Measurements from ENCODE around the gene PIP4K2A. TPM values are rescaled to one million over a fixed set of nuclear protein-coding genes. Genes with fewer than 3 reads are reported as not detected.

PIP4K2A gene
- total and polyA plus RNA-seq, 2 experiments from 2014 or later, result 39.9 to 40.1 TPM

GRCh38 chr10:22649994-22650393, 64.4 kb downstream of the PIP4K2A start:
- no peak for TF ChIP-seq STAT1 (IDR thresholded peaks at IDR 0.05; ENCODE audit: unreplicated experiment)
- TF ChIP-seq JUNB (IDR thresholded peaks at IDR 0.05; ENCODE audit: unreplicated experiment), result no peak
- no peak for TF ChIP-seq ZNF114 (CRISPR knock-in tag; IDR thresholded peaks at IDR 0.05)
- no peak for TF ChIP-seq CREB1 (CRISPR knock-in tag; IDR thresholded peaks at IDR 0.05; ENCODE audit: low read depth)
- no peak for TF ChIP-seq REST (IDR thresholded peaks at IDR 0.05; ENCODE audit: unreplicated experiment)
- no peak for TF ChIP-seq EZH2 (IDR thresholded peaks at IDR 0.05; ENCODE audit: low read depth, unreplicated experiment)
- TF ChIP-seq ZNF331 (CRISPR knock-in tag; IDR thresholded peaks at IDR 0.05; ENCODE audit: low read depth), result no peak
- TF ChIP-seq, protein P1, sequence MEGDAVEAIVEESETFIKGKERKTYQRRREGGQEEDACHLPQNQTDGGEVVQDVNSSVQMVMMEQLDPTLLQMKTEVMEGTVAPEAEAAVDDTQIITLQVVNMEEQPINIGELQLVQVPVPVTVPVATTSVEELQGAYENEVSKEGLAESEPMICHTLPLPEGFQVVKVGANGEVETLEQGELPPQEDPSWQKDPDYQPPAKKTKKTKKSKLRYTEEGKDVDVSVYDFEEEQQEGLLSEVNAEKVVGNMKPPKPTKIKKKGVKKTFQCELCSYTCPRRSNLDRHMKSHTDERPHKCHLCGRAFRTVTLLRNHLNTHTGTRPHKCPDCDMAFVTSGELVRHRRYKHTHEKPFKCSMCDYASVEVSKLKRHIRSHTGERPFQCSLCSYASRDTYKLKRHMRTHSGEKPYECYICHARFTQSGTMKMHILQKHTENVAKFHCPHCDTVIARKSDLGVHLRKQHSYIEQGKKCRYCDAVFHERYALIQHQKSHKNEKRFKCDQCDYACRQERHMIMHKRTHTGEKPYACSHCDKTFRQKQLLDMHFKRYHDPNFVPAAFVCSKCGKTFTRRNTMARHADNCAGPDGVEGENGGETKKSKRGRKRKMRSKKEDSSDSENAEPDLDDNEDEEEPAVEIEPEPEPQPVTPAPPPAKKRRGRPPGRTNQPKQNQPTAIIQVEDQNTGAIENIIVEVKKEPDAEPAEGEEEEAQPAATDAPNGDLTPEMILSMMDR (conservative IDR thresholded peaks at IDR 0.05; ENCODE audit: low read depth in 2 of 2), result no peak
- no peak for TF ChIP-seq ZNF462 (CRISPR knock-in tag; IDR thresholded peaks at IDR 0.05)
- TF ChIP-seq NANOG (IDR thresholded peaks at IDR 0.05; ENCODE audit: borderline replicate concordance), result no peak
- TF ChIP-seq ETS1 (IDR thresholded peaks at IDR 0.05), result no peak
- TF ChIP-seq POLR2AphosphoS5 (IDR thresholded peaks at IDR 0.05; ENCODE audit: low read depth), result no peak
- no peak for TF ChIP-seq EZH2phosphoT487 (IDR thresholded peaks at IDR 0.05; ENCODE audit: unreplicated experiment)
- no peak for DNase-seq (ENCODE audit: low spot score)
- H3K4me1 Mint-ChIP-seq, result peaks cover 57% of the 10 kb centered on the region
- no peak overlapping the region for H3K27ac Mint-ChIP-seq
- Histone ChIP-seq H2AFZ (no peak overlapping the region), H3K79me2 (replicated peaks; ENCODE audit: insufficient read depth) (peaks cover 98% of the 10 kb centered on the region), H3K4me2 (no peak overlapping the region), H3K27me3 (ENCODE audit: insufficient read depth) (no peaks in the 10 kb centered on the region), H3K9me2 (ENCODE audit: insufficient read depth) (no peaks in the 10 kb centered on the region), H4K20me1 (replicated peaks; ENCODE audit: insufficient read depth) (peaks cover 3% of the 10 kb centered on the region), H3F3A (replicated peaks; ENCODE audit: low read depth) (no peaks in the 10 kb centered on the region), H3K4me1 (ENCODE audit: insufficient read depth) (peaks cover 40% of the 10 kb centered on the region), H3K27ac (ENCODE audit: low read depth) (no peak overlapping the region), H3K36me3 (ENCODE audit: insufficient read depth) (no peaks in the 10 kb centered on the region), H3K4me3 (no peak overlapping the region)
- no peak for ATAC-seq
- H3K27me3 Mint-ChIP-seq (ENCODE audit: insufficient read depth, low read depth, poor library complexity), result peaks cover 2% of the 10 kb centered on the region
- no peaks in the 10 kb centered on the region for H3K36me3 Mint-ChIP-seq (ENCODE audit: low read depth)
- H3K9me3 Mint-ChIP-seq, result no peaks in the 10 kb centered on the region
- no peak overlapping the region for H3K4me3 Mint-ChIP-seq
